Activated B cell treated with CpG ODN at 0.5 μM for 24 hours (primary cell): Measurements from ENCODE around the gene NHS. TPM values are rescaled to one million over a fixed set of nuclear protein-coding genes. Genes with fewer than 3 reads are reported as not detected.

ENCODE experiments used
- ATAC-seq: fragments of 200-7000 bp; cut with Tn5 transposase; one replicate; pipeline ENCODE4 v1.10.0; 2021; ENCODE audit warnings: low read depth, mild to moderate bottlenecking, moderate library complexity
- CTCF ChIA-PET: fragments of 350-600 bp; sonication (Branson Sonifier 250); formaldehyde crosslinking; loops from one replicate; lab custom pipeline; 2021; ENCODE audit warnings: antibody characterized with exemption; lab: Charles Lee
- POLR2A ChIA-PET: fragments of 350-600 bp; sonication (Branson Sonifier 250); formaldehyde crosslinking; loops from one replicate; lab custom pipeline; 2021; ENCODE audit warnings: antibody characterized with exemption; lab: Charles Lee
- DNase-seq: peaks from one replicate; pipeline ENCODE4 v3.0.0; 2022
- H3K27ac Mint-ChIP-seq: one replicate; pipeline ENCODE4 v1.8.0; 2020; ENCODE audit warnings: mixed read lengths
- H3K27me3 Mint-ChIP-seq: one replicate; pipeline ENCODE4 v1.8.0; 2021; ENCODE audit warnings: mixed read lengths
- H3K36me3 Mint-ChIP-seq: one replicate; pipeline ENCODE4 v1.8.0; 2021; ENCODE audit warnings: low read depth, mixed read lengths
- H3K4me1 Mint-ChIP-seq: one replicate; pipeline ENCODE4 v1.8.0; 2021; ENCODE audit warnings: mixed read lengths
- H3K4me3 Mint-ChIP-seq: one replicate; pipeline ENCODE4 v1.8.0; 2020; ENCODE audit warnings: mild to moderate bottlenecking, mixed read lengths
- H3K9me3 Mint-ChIP-seq: one replicate; pipeline ENCODE4 v1.8.0; 2020; ENCODE audit warnings: mixed read lengths
- intact Hi-C: fragments of 100-400 bp; cut with micrococcal nuclease; formaldehyde crosslinking; loops from one replicate; pipeline ENCODE4 v1.15.1; 2024
- total RNA-seq: library from RNA; stranded (reverse); gene quantifications from 2 replicates; pipeline ENCODE4 v1.2.3, GENCODE V29; 2022
- TF ChIP-seq, protein P1 (sequence below): fragments of 200-600 bp; IDR thresholded peaks from one replicate; pipeline ENCODE4 v1.8.0; 2022; ENCODE audit warnings: antibody characterized with exemption, mild to moderate bottlenecking

NHS gene
- total RNA-seq, 1 donor from 2014 or later, result not detected

DNA sequence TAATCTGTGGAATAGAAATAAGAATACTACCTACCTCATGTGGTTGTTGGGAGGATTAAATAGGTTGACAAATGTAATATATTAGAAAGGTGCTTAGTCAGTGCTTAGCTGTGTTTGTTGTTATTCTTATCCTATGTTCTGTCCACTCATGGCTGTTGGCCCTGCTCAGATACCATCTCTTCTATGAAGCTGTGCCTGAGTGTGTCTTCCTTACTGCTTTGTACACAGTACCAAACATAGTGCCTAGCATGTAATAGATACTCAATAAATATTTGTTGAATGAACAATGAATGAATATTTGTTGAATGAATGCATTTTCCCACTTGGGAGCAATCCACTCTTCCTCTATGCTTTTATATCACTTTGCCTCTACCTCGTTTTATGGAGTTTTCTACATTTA, 57.2 kb downstream of the NHS start:
- H3K36me3 Mint-ChIP-seq, result no peaks in the 10 kb centered on the region

DNA sequence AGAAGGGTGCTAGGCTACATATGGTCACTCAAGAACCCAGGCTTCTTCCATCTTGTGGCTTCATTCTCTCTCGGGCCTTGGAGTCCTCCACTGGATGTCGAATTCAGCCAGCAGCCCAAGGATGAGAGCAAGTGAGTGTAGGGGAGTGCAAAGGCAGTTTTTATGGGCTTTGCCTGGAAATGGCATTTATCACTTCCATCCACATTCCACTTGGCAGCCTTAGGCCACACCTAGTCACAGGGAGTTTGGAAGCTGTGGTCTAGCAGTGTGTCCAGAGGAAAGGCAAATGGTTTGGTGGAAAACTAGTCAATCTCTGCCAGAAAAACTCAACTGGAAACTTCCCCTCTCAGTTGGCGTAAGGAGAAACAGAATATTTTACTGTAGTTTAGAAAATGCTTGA, 59.0 kb downstream of the NHS start:
- ATAC-seq (no peak), DNase-seq (no peak)
- intact Hi-C loops, result no loop called here
- TF ChIP-seq, protein P1, sequence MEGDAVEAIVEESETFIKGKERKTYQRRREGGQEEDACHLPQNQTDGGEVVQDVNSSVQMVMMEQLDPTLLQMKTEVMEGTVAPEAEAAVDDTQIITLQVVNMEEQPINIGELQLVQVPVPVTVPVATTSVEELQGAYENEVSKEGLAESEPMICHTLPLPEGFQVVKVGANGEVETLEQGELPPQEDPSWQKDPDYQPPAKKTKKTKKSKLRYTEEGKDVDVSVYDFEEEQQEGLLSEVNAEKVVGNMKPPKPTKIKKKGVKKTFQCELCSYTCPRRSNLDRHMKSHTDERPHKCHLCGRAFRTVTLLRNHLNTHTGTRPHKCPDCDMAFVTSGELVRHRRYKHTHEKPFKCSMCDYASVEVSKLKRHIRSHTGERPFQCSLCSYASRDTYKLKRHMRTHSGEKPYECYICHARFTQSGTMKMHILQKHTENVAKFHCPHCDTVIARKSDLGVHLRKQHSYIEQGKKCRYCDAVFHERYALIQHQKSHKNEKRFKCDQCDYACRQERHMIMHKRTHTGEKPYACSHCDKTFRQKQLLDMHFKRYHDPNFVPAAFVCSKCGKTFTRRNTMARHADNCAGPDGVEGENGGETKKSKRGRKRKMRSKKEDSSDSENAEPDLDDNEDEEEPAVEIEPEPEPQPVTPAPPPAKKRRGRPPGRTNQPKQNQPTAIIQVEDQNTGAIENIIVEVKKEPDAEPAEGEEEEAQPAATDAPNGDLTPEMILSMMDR, result no peak
- Mint-ChIP-seq H3K4me1 (no peaks in the 10 kb centered on the region), H3K36me3 (no peaks in the 10 kb centered on the region), H3K4me3 (no peak overlapping the region), H3K9me3 (no peaks in the 10 kb centered on the region), H3K27ac (no peak overlapping the region), H3K27me3 (no peaks in the 10 kb centered on the region)
- CTCF ChIA-PET, result no interaction called here
- POLR2A ChIA-PET, result no interaction called here

More for the DNA sequence above, 57.2 kb downstream of the NHS start:
- no peak for DNase-seq
- intact Hi-C loops, result no loop called here
- Mint-ChIP-seq H3K27ac (no peak overlapping the region), H3K4me1 (no peaks in the 10 kb centered on the region), H3K4me3 (no peak overlapping the region), H3K9me3 (no peaks in the 10 kb centered on the region), H3K27me3 (no peaks in the 10 kb centered on the region)
- ChIA-PET CTCF (no interaction called here), POLR2A (no interaction called here)
- TF ChIP-seq, protein P1, result no peak
- no peak for ATAC-seq

DNA sequence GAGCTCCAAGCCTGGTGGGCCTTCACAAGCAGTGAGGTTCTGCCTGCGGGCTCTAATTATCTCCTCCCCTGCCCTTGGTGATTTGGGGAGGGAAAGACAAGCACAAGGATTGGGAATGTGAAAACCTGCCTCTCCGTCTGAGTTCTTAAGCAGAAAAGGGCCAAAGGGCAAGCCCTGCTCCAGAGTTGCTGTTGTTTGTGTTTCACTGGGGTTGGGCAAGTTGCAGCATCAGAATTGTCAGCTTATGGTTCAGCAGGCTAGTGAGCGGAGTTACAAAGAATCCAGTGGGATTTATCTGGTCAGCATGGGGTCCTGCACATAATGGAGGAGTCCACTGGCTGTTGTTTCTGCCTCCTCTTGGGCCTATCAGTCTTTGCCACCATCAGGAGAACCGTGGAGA, 60.5 kb downstream of the NHS start:
- H3K4me1 Mint-ChIP-seq, result no peaks in the 10 kb centered on the region
- ChIA-PET CTCF (no interaction called here), POLR2A (no interaction called here)
- no peak overlapping the region for H3K27ac Mint-ChIP-seq
- intact Hi-C loops, result no loop called here
- no peaks in the 10 kb centered on the region for H3K36me3 Mint-ChIP-seq
- no peak for ATAC-seq
- TF ChIP-seq, protein P1, result no peak
- no peaks in the 10 kb centered on the region for H3K27me3 Mint-ChIP-seq
- H3K9me3 Mint-ChIP-seq, result no peaks in the 10 kb centered on the region
- no peak overlapping the region for H3K4me3 Mint-ChIP-seq
- no peak for DNase-seq

DNA sequence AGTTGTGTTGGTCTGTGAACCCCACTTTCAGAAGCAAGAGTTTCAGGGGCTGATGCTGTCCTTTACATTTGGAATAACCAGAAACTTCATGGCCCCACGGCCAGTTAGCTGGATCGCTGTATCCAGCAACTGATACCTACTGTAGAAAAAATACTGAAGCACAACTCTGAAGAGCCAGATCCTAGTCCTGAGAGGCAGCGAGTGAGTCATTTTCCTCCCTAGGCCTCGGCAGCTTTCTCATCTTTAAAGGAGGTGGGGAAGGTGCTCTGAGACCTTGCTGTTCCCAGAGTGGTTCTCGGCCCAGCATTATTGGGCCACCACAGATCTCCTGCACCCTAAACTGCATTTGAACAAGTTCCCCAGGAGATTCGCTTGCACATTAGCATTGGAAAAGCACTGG, 63.2 kb downstream of the NHS start:
- H3K4me1 Mint-ChIP-seq, result no peaks in the 10 kb centered on the region
- ChIA-PET CTCF (no interaction called here), POLR2A (no interaction called here)
- intact Hi-C loops, result no loop called here
- H3K27me3 Mint-ChIP-seq, result no peaks in the 10 kb centered on the region
- H3K27ac Mint-ChIP-seq, result no peak overlapping the region
- H3K9me3 Mint-ChIP-seq, result no peaks in the 10 kb centered on the region
- TF ChIP-seq, protein P1, result no peak
- no peak overlapping the region for H3K4me3 Mint-ChIP-seq
- DNase-seq (no peak), ATAC-seq (no peak)
- no peaks in the 10 kb centered on the region for H3K36me3 Mint-ChIP-seq

DNA sequence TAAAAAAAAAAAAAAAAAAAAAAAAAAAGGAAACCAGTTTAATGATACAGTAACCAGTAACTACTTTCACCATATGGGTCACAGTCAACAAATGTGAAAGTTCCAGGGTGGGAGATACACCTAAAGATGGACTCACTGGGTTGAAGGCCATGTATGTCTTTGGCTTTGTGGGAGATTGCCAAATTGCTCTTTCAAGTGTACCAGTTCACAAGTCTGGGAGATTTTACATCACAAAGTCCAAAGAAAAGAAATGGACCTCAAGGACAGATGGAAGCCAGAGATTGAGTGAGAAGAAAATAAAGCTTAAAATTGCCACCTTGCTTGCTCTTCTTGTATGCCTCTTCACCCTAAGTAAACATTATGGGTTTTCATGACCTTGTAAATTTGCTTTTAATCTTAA, 65.3 kb downstream of the NHS start:
- Mint-ChIP-seq H3K4me3 (no peak overlapping the region), H3K27me3 (no peaks in the 10 kb centered on the region), H3K36me3 (no peaks in the 10 kb centered on the region), H3K27ac (no peak overlapping the region), H3K4me1 (no peaks in the 10 kb centered on the region), H3K9me3 (no peaks in the 10 kb centered on the region)
- POLR2A ChIA-PET, result no interaction called here
- TF ChIP-seq, protein P1, result no peak
- ATAC-seq, result no peak
- CTCF ChIA-PET, result no interaction called here
- DNase-seq, result no peak
- intact Hi-C loops, result no loop called here
